Activated CD8-positive, alpha-beta memory T cell treated with anti-CD3 and anti-CD28 coated beads, Interleukin-2, amount 50 U/mL, for 24 hours (primary cell): ENCODE results near the gene RAB14.

ENCODE experiments used
- DNase-seq: peaks from one replicate; pipeline ENCODE4 v3.0.0-alpha.2; 2020; ENCODE audit errors: extremely low read depth

Gene RAB14

DNA sequence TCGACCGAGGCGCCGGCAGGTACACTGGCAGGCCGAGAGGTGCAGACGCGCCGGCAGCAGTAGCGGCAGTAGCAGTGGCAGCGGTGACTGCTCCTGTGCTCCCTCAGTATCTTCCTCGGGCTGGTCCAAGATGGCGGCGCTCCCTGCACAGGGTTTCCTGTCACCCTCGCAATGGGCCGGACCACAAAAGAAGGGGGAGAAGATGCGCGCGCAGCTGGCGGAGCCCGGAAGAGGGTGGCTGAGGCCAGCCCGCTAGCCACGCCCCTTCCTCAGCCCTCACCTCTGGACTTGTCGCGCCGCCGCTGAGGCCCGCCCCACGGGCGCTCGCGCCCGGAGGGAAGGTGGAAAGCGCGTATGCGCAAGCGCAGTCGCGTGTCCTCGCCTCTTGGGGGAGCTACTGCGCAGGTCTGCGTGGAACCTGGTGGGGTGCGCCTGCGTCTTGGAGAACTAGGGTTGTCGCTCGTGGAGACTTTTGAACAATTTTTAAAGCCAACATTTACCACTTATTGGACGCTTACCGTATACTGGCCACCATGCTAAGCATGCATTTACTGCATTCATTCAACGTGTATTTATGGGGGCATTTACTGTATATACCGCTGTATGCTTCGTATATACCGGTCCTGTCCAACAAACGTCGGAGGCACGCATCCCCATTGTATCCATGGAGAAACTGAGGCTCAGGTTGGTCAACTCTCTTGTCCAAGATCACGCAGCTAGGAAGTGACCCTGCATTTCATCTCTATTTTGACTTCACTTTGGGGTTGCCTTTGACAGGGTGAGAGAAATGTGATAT lies at the start of gene RAB14:
RAB14 (minus strand) TSS at position 132 of the 796 bp plus-strand sequence. CDS start 8,457 bp downstream, outside the sequence.
- DNase-seq: peak; percentile 100

DNA sequence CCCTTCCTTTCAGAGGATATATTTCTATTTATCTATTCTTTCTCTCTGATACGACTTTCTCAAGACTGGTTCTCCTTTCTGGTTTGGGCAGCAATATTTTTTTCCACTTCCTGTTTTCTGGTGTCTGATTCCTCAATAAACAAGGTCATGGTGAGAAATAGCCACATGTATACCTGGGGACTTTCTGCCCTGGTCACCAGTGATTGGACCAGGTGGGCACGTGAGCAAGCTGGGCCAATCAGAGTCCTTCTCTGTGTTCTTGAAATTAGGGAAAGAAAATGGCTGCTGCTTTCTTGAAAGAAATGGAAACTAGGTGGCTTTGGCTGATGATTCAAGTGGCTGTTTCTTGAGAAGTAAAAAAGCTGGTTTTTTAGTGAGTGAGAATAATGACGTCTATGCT lies 47.9 kb upstream of the RAB14 start:
- DNase-seq: no peak

DNA sequence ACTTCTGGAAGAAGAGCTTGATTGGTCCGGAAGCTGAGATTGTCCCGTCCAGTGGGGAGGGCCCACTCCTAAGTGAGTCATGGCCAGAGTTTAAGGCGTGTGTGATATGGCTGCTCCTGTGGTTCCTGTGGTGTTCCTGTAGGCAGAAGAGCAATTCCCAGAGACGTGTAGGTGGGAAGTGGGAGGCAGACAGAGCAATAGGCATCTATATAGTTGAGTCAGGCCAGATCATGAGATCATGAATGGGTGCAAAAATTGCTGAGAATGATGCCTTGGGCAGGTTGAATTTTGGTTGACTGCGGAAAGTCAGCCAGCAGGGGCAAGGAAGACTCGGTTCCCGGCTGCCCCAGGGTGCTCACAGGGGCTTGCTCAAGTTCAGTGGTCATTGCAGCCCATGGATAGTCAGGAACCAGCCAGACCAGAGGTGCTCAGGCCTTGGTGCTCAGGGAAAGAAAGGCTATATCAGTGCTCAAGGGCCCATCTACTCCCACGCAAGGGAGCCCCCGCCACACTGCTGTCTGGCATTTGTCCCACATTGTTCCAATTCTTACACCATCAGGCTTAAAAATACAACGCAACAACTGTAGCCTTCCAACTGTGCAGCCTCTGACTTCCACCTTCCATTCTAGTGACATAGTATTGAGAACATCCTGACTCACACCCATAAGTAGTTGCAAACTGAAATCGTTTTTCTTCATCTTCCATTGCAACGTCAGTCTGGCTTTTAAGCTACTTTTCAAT lies 45.3 kb upstream of the RAB14 start:
- DNase-seq: no peak

DNA sequence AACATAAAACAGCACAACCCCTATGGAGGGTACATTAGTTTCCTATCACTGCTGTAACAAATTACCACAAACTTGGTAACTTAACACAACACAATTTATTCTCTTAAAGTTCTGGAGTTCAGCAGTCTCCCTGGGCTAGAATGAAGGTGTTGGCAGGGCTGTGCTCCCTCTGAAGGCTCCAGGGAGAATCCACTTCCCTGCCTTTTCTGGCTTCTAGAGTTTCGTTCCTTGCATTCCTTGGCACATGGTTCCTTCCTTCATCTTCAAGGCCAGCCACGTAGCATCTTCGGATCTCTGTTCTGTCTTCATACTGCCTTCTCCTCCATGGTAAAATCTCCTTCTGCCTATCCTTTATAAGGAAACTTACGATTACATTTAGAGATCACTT lies 41.3 kb upstream of the RAB14 start:
- DNase-seq: no peak

DNA sequence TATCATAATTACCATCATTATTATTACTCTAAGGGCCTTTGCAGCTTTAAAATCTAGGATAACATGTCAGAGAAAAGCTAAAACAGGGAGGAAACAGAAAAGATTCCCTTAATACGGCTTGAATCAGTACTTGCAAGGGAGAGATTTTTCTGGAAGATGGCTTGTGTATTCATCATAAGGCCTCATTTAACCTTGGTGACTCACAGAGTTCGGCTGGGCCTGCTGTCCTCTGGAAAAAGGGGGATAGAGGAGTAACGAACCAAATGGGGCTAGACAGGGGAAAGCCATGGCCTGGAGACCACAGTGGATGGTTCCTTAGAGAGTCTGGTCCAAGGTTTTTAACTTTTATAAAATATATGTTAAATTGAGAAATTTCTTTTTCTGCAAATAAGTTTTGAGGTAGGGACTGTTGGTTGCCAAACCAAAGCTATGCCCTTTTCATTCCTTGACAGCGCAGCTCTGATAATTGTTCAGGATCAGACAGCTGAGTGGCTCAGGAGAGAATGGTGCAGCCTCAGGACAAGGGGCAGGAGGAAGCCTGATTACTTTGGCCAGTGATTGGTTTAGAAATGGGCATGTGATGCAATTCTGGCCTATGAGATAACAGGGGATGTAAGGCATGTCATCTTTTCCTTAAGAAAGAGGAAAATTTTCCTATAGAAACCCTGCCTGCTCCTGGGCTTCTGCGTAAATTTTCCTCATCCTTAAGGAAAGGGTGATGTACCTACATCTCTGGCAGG lies 40.7 kb upstream of the RAB14 start:
- no peak for DNase-seq

DNA sequence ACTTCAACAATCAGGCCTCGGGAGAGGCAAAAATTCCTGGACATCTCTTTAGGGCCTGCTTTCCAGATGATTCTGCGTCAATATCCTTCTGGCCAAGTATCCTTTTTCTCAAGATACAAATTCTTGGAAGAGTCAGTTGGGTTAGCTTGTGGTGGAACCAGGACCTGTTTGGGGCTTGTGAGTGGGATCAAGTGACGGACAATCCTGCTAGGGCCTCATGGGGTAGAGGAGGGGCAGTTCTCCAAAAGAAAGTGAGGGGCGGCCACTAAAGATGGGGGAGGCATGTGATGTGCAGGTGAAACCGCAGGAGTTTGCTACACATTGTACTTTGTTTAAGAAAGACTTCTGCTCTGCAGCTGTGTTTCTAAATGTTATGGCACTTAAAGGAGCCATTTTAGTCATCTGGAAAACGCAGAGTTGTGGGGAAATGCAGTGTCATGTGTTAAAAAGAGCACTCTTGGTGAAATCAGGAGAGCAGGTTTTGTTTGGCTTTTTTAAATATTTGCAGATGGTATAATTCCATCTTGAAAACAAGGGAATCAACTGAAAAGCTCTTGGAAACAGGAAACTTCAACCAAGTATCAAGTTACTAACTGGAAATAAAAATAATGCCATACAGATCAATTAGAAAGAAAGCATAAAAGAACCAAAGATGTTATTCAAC lies 38.9 kb upstream of the RAB14 start:
- no peak for DNase-seq

DNA sequence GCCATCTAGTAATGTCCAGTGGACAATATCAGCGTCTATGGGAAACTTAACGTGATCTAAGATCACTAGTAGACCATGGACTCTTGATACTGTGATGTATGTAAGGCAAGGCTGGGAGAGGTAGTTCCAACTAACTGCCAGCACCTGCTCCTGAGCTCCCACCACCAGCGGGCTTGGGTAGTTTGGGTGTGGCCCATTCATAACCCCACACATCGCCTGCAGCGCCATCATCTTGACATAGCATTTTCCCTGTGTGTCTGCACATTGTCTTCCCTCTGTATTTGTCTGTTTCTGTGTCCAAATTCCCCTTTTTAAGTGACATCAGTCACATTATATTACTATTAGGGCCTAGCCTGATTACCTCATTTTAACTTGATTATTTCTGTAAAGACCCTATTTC lies 38.2 kb upstream of the RAB14 start:
- DNase-seq: no peak

DNA sequence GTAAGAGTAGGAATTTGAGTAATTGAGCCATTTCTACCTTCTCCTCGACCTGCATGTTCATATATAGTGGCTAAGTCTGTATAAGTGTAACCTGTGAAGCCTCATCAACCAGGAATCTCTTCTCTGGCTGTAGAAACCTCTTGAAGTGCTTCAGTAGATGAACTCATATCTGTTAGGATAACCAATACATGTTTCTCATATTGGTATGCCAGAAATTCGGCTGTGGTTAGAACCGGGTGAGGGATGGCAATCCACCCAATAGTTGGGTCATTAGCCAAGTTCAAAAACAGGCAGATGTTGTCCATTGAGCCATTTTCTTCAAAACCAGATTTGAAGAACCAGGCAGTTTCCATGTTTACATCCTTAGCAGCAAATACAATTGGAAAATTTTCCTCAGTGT lies 37.4 kb upstream of the RAB14 start:
- no peak for DNase-seq

DNA sequence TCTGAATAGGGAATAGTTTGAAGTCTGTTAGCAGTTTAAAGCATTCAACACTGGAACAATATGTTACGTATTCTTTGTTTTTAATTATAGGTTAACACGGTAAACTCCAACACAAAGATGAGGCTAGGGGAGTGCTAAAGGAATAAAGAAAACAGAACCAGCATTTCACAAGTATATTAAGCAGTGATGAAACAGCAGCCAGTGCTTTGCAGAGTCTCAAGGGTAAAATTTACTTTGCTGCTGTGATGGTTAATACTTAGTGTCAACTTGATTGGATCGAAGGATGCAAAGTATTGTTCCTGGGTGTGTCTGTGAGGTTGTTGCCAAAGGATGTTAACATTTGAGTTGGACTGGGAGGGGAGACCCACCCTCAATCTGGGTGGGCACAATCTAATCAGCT lies 36.2 kb upstream of the RAB14 start:
- DNase-seq: no peak

DNA sequence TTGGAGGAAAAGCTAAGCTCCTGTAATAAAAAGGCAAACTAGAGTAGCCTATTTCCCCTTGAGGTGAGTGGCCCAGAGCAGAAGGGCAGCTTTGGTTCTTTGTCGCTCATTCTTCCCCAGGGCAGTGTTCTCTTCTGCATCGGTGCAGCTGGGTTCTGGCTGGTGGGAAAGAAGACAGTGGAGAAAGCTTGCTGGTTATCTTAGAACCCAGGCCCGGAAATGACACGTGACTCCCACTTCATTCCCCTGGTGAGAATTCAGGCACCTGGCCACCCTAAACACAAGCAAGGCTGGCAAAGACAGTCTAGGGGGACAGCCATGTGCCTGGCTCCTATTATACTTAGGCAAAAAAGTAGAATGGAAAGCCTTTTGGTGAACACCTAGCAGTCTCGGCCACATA lies 33.8 kb upstream of the RAB14 start:
- no peak for DNase-seq

DNA sequence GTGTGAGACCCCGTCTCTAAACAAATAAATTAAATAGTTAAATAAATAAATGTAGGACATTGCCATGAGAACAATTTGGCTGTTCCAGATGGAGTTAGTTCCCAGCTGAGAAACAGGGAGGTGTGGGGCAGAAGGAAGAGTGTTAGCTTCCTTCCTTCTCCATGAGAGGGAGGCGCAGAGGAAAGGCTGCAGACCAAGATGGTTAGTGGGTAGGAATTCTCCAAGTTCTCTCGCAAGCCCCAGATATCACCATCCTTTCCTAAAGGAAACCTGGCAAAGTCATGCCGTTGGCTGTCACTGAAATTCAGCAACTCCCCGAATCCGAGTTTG lies 33.1 kb upstream of the RAB14 start:
- DNase-seq: no peak

DNA sequence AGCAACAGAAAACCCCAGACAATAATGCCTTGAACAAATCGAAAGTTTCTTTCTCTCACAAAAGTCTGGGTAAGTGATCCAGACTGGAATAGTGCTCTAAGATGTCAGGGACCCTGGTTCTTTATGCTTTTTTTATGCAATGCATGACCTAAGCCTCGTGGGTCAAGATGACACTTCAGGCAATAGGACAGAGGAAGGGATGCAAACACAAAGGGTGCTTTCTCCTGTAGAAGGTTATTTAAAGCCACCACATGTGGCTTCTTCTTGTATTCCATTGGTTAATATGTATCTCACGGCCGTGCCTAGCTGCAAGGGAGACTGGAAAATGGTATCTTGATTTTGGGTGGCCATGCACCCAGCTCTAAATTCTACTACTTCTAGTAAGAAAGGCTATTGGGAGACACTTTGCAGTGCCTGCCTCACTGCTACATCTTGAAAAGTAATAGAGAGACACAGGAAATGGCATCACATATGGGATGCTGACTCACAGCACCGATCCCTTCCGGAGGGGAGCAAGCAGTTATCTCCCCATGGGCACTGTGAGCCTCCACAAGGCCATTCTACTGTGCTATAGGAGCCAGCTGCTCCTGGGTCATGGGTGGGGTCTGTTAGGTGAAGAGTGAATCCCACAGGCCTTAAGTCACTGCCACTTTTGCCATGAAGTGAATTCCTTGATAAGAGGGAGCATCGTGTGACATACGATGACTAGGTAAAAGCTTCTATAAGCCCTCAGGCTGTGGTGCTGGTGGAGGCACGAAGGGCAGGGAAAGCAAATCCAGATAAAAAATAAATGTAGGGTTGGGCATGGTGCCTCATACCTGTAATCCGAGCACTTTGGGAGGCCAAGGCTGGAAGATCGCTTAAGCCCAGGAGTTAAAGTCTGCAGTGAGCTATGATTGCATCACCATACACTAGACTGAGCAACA lies 32.5 kb upstream of the RAB14 start:
- no peak for DNase-seq

DNA sequence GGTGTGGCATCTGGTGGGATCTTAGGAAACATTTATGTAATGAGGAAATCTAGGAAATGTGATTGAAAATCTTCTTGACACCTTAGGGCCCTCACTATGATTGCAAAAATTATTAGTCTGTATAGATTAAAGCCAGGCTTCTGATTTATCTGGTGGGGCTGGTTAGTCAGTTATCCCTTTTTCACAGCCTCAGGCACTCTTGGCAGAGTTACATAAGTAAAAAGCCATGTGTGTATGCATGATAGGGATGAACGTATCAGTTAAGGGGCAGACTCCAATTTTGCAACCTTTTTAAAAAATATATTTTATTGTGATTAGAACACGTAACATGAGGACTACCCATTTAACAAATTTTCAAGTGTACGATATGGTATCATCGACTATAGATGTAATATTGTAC lies 30.6 kb upstream of the RAB14 start:
- DNase-seq: no peak

DNA sequence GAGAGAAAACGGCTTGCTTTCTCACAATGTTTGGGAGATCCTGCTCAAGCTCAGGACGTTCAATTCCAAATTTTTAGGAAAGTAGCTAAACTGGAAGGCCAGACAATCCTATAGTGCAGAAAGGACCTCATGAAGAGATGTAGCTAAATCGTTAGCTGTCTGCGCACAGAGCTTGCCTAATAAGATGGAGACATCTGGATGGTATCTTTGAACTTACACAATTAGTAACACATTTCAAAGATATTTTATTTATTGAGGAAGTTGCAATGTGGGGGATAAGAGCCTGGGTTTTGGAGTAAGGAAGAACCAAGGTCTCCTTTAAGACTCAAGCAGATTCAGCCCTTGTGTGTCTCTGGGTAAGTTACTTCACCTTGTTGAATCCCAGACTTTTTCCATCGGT lies 28.6 kb upstream of the RAB14 start:
- no peak for DNase-seq

DNA sequence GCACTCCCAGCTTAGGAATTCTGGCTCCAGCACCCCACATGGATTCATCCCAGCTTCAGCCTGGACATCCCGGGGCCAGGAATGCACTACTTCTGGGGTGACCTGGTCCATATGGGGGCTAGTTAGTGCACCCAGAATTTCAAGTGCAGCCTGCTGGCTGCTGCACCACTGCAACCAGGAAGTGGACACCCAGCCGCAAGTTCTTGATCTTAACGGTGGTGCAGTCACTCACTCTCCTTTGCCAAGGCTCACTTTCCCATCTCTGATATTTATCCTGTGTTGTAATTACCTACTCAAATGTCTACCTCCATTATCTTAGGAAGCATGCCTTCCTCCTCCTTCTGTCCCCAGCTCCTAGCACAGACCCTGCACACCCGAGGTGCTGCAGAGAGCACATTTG lies 26.2 kb upstream of the RAB14 start:
- no peak for DNase-seq

DNA sequence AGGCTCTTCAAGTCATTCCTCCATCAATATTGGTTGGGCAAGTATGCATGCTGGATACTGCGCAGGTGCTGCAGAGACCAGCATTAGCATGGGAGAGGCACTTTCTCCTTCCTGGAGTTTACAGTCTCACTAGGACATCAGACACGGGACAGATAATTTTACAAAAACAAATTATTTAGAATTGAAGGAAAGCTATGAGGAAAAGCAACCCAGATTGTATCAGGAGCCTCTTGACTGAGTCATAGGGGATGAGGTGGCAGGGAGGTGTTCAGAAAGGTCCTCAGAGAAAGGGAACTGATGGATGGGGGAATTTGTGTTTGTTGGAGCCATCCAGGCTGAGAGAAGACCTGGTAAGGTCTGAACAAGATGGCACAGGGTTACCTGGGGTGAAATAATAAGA lies 24.5 kb upstream of the RAB14 start:
- no peak for DNase-seq

DNA sequence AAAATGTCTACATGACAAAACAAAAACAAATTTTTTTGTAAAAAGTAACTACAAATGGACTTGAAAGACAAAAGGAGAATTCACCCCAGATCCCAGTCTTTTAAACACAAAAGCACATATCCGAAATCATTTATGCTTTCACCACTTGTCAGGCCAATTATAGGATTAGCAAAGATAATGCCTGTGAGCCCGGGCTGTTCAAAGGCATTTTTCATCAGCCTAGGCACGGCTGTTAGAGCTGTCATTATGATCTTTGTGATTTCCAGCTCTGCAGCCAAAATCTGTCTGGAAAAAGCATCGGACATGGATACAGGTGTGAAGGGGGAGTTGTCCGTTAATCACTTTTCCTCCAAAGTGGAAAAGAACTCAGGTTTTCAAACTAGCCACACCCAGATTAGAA lies 23.6 kb upstream of the RAB14 start:
- no peak for DNase-seq

DNA sequence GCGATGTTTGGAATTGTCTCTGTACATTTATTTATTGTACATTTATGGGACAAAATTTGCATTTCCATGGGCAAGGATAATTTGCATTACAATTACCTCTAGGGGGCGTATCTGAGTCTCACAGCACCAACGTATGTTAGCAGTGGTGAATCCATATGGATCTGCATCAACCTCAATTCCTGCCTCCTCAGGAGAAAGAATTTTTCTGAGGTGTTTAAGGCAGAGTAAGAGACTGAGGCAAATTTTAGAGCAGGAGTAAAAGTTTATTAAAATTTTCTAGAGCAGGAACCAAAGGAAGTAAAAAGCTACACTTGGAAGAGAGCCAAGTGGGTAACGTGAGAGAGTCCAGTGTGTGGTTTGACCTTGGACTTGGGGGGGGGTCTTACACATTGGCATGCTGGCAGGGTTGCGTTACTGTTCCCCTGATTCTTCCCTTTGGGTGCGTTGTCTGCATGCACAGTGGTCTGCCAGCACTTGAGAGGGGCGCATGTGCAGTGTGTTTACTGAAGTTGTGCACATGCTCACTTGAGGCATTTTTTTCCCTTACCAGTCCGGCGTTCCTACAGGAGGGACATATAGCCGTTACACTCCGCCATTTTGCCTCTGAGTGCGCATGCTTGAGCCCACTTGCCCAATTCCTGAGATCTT lies 21.0 kb upstream of the RAB14 start:
- no peak for DNase-seq

DNA sequence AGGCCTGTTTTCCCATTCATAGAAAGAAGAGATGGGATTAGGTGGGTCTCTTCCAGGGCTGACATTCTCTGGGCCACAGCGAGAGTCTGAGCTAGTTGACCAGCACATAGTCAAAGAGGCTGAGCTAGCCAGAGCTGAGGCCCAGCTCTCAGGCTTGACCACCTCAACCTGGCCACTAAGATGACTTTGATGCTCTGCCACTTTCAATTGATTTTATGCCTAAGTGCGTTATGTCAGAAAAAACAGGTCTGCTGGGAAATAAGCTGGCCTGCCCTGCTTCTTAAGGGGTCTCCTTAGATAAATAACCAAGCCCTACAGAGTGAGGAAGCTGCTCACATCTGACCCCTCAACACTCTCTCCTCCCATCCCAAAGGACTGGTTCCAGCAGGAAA lies 20.0 kb upstream of the RAB14 start:
- no peak for DNase-seq

DNA sequence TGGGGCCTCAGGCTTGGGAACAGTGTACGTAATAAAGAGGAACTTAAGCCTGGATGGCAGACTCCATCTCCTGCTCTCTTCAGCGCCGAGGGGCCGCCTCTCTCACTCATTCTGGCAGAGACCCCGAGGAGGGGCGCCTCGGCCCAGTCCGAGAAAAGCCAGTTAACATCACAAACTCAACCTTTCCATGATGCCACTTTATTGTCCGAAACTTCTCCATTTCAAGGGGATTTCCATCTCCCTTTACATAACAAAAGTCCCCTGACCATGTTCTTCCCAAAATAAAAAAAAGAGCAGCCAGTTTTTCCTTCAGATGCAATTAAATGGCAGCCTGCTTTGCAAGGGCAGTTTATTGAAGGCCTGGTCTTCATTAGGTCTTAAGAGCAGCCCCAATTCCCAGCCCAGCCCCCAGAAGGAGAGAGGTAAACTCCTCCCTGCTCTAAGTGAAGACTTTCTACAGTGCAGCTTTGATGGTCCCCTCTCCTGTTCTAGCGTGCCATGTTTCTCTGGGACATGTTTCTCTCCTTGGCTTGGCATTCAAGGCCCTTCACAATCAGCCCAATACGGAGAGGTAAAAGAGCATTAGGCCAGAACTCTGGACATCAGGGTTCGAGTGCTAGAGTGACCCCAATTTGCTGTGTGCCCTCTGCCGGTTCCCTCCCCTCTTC lies 19.5 kb upstream of the RAB14 start:
- DNase-seq: no peak
